ENCODE data around the gene NR2F1-AS1. TPM values are rescaled to one million over a fixed set of nuclear protein-coding genes. Genes with fewer than 3 reads are reported as not detected.

The NR2F1-AS1 gene
- polyA plus RNA-seq, 1 donor (not counting 4 experiments of a cell fraction or from before 2014, with no cell fraction given), result 0.25 TPM

DNA sequence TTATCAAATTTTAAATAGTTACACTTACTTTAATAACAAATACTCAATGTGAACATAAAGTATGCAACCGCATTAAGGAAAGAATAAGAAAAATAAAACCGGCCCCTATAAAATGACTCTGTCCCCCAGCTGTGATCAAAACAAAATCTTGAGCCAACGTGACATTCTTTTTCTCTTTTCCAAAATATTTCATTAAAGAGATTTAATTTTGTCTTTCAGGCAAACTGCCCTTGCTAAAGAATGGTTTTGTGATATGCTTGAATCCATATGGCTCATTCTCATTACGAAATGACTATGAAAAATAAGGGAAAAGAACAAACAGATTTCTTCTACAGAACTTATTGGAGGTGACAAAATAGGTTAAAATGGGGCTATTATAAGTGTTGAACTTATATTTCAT lies 197.0 kb downstream of the NR2F1-AS1 start:
- Histone ChIP-seq H4K20me1 (ENCODE audit: control insufficient read depth, extremely low read depth, insufficient read depth, low read length) (no peaks in the 10 kb centered on the region), H3K9me1 (ENCODE audit: control insufficient read depth, extremely low read depth, insufficient read depth, low read length) (no peaks in the 10 kb centered on the region), H2AFZ (ENCODE audit: control insufficient read depth, low read length) (no peak overlapping the region), H3K9me3 (ENCODE audit: control insufficient read depth, low read depth, low read length) (no peaks in the 10 kb centered on the region), H3K4me3 (ENCODE audit: control insufficient read depth in 2 of 3, extremely low read depth in 1 of 3, insufficient read depth in 2 of 3, low read depth in 1 of 3, low read length in 3 of 3) (no peak overlapping the region), H3K4me2 (ENCODE audit: control insufficient read depth, extremely low read depth, insufficient read depth, low read depth, low read length) (no peak overlapping the region), H3K9ac (ENCODE audit: control insufficient read depth, extremely low read depth, insufficient read depth, low read length) (no peak overlapping the region), H3K36me3 (ENCODE audit: control insufficient read depth in 2 of 2, extremely low read depth in 1 of 2, insufficient read depth in 2 of 2, low read length in 2 of 2) (no peaks in the 10 kb centered on the region), H3K79me2 (ENCODE audit: control insufficient read depth, insufficient read depth, low read length) (no peaks in the 10 kb centered on the region), H3K4me1 (ENCODE audit: control insufficient read depth, extremely low read depth, insufficient read depth, low read length) (no peaks in the 10 kb centered on the region), H3K27me3 (ENCODE audit: control insufficient read depth, extremely low read depth, insufficient read depth, low read length) (no peaks in the 10 kb centered on the region), H3K27ac (ENCODE audit: control insufficient read depth, insufficient read depth, low read length) (no peak overlapping the region)
- DNase-seq (ENCODE audit: low read depth, low spot score), result no peak
- dilution Hi-C loops (cut with MboI; ENCODE audit: extremely low pct_ligation_motif_present, low sequenced_read_pairs), result no loop called here
- FAIRE-seq, result no peak
- TF ChIP-seq, protein P1, sequence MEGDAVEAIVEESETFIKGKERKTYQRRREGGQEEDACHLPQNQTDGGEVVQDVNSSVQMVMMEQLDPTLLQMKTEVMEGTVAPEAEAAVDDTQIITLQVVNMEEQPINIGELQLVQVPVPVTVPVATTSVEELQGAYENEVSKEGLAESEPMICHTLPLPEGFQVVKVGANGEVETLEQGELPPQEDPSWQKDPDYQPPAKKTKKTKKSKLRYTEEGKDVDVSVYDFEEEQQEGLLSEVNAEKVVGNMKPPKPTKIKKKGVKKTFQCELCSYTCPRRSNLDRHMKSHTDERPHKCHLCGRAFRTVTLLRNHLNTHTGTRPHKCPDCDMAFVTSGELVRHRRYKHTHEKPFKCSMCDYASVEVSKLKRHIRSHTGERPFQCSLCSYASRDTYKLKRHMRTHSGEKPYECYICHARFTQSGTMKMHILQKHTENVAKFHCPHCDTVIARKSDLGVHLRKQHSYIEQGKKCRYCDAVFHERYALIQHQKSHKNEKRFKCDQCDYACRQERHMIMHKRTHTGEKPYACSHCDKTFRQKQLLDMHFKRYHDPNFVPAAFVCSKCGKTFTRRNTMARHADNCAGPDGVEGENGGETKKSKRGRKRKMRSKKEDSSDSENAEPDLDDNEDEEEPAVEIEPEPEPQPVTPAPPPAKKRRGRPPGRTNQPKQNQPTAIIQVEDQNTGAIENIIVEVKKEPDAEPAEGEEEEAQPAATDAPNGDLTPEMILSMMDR (optimal IDR thresholded peaks at IDR 0.05 in 1 of 3, IDR thresholded peaks at IDR 0.05 in 1 of 3, conservative IDR thresholded peaks at IDR 0.05 in 1 of 3; ENCODE audit: extremely low read depth in 1 of 3, insufficient read depth in 2 of 3, low read length in 3 of 3), result no peak
- no peak for TF ChIP-seq EZH2 (IDR thresholded peaks at IDR 0.05; ENCODE audit: low read length)

DNA sequence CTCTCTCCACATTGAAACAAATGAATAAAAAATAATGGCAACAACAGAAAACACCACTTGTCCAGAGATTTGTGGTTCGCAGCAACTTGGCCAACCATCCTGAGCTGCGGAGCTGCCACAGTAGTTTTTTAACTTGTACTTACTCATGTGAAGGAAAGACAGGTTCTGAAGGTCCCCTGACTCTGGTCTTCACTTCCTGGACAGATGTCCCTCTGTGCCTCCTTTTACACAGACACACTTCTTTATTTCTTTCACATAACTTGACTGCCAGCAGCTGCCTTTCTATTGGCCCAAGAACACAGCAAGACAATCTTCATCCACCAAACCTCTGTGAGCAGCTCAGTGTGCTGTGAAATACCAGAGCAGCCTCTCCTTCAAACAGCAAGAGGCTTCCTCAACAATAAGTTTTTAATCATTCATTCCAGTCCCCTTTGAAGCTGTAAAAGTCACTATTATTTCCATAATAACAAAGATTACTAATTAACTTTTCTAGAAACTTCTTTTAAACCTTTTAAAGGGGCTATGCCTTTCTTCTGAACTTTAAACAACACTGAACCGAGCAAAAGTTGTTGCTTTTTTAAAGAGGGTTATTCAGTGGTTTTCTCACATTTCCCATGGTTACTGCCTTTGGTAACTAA lies 198.7 kb downstream of the NR2F1-AS1 start:
- no peak for TF ChIP-seq EZH2 (IDR thresholded peaks at IDR 0.05; ENCODE audit: low read length)
- TF ChIP-seq, protein P1 (optimal IDR thresholded peaks at IDR 0.05 in 1 of 3, IDR thresholded peaks at IDR 0.05 in 1 of 3, conservative IDR thresholded peaks at IDR 0.05 in 1 of 3; ENCODE audit: extremely low read depth in 1 of 3, insufficient read depth in 2 of 3, low read length in 3 of 3), result no peak
- dilution Hi-C loops (cut with MboI; ENCODE audit: extremely low pct_ligation_motif_present, low sequenced_read_pairs), result no loop called here
- H3K36me3 ChIP-seq (ENCODE audit: control insufficient read depth in 2 of 2, extremely low read depth in 1 of 2, insufficient read depth in 2 of 2, low read length in 2 of 2), result no peaks in the 10 kb centered on the region
- no peaks in the 10 kb centered on the region for H3K27me3 ChIP-seq (ENCODE audit: control insufficient read depth, extremely low read depth, insufficient read depth, low read length)
- no peaks in the 10 kb centered on the region for H3K79me2 ChIP-seq (ENCODE audit: control insufficient read depth, insufficient read depth, low read length)
- H3K9me3 ChIP-seq (ENCODE audit: control insufficient read depth, low read depth, low read length), result no peaks in the 10 kb centered on the region
- H3K4me1 ChIP-seq (ENCODE audit: control insufficient read depth, extremely low read depth, insufficient read depth, low read length), result no peaks in the 10 kb centered on the region
- no peak overlapping the region for H3K4me3 ChIP-seq (ENCODE audit: control insufficient read depth in 2 of 3, extremely low read depth in 1 of 3, insufficient read depth in 2 of 3, low read depth in 1 of 3, low read length in 3 of 3)
- no peak overlapping the region for H2AFZ ChIP-seq (ENCODE audit: control insufficient read depth, low read length)
- no peak overlapping the region for H3K27ac ChIP-seq (ENCODE audit: control insufficient read depth, insufficient read depth, low read length)
- H3K4me2 ChIP-seq (ENCODE audit: control insufficient read depth, extremely low read depth, insufficient read depth, low read depth, low read length), result no peak overlapping the region
- no peak for FAIRE-seq
- H3K9ac ChIP-seq (ENCODE audit: control insufficient read depth, extremely low read depth, insufficient read depth, low read length), result no peak overlapping the region
- H4K20me1 ChIP-seq (ENCODE audit: control insufficient read depth, extremely low read depth, insufficient read depth, low read length), result no peaks in the 10 kb centered on the region
- DNase-seq (ENCODE audit: low read depth, low spot score), result no peak
- no peaks in the 10 kb centered on the region for H3K9me1 ChIP-seq (ENCODE audit: control insufficient read depth, extremely low read depth, insufficient read depth, low read length)

All from keratinocyte (primary cell).